ENCODE measurements around the gene KMT2C.
"Not testable (repeated sequence)": the region's sequence is repeated elsewhere in the genome, so short reads cannot be mapped to it uniquely, and the experiment has no call there.

KMT2C gene

DNA sequence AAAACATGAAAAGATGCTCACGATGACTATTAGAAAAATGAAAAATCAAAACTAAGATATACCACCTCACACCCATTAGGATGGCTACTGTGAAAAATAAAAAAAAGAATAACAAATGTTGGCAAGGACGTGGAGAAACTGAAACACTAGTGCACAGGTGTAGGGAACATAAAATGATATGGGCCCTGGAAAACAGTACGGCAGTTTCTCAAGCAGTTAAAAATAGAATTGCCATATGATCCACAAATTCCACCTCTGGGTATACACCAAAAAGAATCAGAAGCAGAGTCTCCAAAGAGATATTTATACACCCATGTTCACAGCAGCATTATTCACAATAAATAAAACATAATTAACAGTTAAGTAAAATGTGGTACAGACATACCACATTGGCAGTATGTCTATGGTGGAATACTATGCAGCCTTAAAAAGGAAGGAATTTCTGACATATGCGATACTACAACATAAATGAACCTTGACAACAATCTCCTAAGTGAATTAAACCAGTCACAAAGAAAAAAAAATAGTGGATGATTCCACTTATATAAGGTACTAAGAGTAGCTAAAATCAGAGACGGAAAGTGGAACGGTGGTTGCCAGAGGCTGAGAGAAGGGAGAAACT, 69.7 kb downstream of the KMT2C start:
- no peak overlapping the region for H3K27ac ChIP-seq
- TF ChIP-seq CTCF (conservative IDR thresholded peaks at IDR 0.05), result no peak

- TF ChIP-seq CTCF (conservative IDR thresholded peaks at IDR 0.05), result no peak
- peak overlapping the region; percentile 55; the same call in 1 of the 2 replicates for H3K27ac ChIP-seq
These were observed 72.0 kb downstream of the KMT2C start for GRCh38 chr7:152363798-152364197.

DNA sequence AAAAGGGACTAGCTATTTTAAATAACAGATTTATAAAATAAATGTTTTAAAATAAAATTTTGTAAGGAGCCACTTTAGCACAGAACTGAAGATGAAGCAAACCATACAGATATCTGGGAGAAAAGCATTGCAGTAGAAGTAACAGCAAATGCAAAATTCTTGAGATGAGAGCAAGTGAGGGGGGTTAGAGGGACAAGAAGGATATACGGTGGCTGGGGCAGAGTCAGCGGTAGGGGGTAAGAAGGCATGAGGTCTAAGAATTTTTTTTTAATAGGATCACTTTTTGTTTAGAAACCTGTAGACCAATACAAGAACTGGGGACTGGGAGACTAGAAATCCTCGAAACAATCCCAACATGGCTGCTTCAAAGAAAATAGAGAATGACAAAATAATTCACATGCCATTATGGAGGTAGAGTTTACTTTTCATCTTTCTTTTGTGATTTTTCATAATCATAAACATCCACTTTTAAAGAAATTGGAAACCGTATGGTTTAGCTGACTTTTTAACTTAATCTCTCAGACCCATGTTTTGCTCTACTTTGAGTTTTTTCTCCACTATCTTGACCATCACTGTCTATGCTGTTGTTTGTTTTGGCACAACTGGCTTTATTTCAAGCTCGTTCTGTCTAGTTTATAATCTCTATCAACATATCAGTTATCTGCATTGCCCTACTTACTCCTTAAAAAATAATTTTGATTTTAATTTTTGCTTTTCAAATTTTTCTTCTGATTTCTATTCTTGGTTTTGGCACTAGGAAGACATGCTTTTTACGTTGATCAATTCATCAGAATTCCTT, 73.5 kb downstream of the KMT2C start:
- peak overlapping the region; percentile 55 for H3K27ac ChIP-seq
- no peak for TF ChIP-seq CTCF (conservative IDR thresholded peaks at IDR 0.05)

DNA sequence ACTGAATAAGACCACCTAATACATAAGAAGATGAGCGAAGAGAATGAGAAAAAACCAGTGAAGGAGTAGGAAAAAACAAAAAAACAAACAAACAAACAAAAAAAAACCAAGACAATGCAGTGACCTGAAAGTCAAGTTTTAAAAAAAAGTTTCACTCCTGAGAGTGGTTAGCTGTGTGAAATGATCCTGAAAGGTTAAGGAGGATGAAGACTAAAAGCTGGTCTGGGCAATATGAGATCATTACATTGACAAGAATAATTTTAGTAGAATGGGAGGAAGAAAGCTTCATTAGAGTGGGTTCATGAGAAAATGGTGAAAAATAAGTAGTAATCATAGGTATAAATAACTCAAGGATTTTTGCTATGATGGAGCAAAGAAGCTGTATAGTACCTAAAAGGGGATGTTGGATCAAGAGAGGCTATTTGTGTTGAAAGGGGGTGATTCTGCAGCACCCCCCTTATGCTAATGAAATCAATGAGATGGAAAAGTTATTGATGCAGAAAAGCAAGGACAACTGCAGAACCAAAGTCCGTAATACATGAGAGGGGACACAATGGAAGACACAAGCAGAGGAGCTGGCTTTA, 80.2 kb downstream of the KMT2C start:
- no peak overlapping the region for H3K27ac ChIP-seq
- no peak for TF ChIP-seq CTCF (conservative IDR thresholded peaks at IDR 0.05)

GRCh38 chr7:152354061-152354460, 81.7 kb downstream of the KMT2C start:
- H3K27ac ChIP-seq, result no peak overlapping the region
- TF ChIP-seq CTCF (conservative IDR thresholded peaks at IDR 0.05), result no peak

GRCh38 chr7:152353281-152353680, 82.5 kb downstream of the KMT2C start:
- not testable (repeated sequence) for H3K27ac ChIP-seq

DNA sequence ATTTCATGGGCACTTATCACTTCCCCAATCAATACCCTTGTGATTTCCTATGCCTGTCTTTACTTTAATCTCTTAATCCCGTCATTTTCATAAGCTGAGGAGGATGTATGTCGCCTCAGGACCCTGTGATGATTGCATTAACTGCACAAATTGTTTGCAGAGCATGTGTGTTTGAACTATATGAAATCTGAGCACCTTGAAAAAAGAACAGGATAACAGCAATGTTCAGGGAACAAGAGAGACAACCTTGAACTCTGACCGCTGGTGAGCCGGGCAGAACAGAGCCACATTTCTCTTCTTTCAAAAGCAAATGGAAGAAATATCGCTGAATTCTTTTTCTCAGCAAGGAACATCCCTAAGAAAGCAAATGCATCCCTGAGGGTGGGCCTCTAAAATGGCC, 84.1 kb downstream of the KMT2C start:
- H3K27ac ChIP-seq, result not testable (repeated sequence)

DNA sequence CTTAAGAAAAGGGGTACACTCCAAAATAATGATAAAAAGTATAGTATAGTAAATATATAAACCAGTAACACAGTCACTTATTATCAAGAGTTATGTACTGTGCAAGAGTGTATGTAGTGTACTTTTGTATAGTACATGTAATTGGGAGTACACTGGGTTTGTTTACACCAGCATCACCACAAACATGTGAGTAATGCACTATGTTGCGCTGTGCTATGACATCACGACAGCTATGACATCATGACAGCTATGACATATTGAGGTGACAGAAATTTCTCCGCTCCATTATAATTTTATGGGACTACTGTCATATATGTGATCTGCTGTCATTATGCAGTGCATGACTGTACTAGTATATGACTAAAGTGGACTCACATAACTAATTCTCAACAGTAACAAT, 84.6 kb downstream of the KMT2C start:
- no peak for TF ChIP-seq CTCF (conservative IDR thresholded peaks at IDR 0.05)
- H3K27ac ChIP-seq, result no peak overlapping the region

Measured in VCaP (cell line).